ENCODE results near the gene MERTK.
"Not testable (repeated sequence)": the region's sequence is repeated elsewhere in the genome, so short reads cannot be mapped to it uniquely, and the experiment has no call there.

Gene MERTK

GRCh38 chr2:112048236-112048592 lies 149.8 kb downstream of the MERTK start:
- no peak for DNase-seq

GRCh38 chr2:112048887-112049286 lies 150.5 kb downstream of the MERTK start:
- DNase-seq, result peak in 1 of 2 donors; percentile 31

GRCh38 chr2:112050316-112050715 lies 151.9 kb downstream of the MERTK start:
- DNase-seq, result no peak

- DNase-seq, result peak; percentile 97
Measured at GRCh38 chr2:112053917-112054846, 155.8 kb downstream of the MERTK start.

GRCh38 chr2:112054847-112055729 lies 156.7 kb downstream of the MERTK start, which contains the start of gene TMEM87B:
Gene TMEM87B (plus strand): TSS chr2:112055269. CDS start chr2:112055592, 323 bp downstream.
- peak; percentile 92 to 97 for DNase-seq

- peak; percentile 15 to 20 for DNase-seq
Measured at GRCh38 chr2:112055730-112056625, 157.6 kb downstream of the MERTK start.

GRCh38 chr2:112056626-112056987 lies 158.2 kb downstream of the MERTK start:
- no peak for DNase-seq

- no peak for DNase-seq
Measured at GRCh38 chr2:112059671-112060070, 161.3 kb downstream of the MERTK start.

GRCh38 chr2:112061299-112061698 lies 162.9 kb downstream of the MERTK start:
- DNase-seq, result no peak

- DNase-seq, result no peak
Measured at GRCh38 chr2:112061840-112062239, 163.4 kb downstream of the MERTK start.

- no peak for DNase-seq
Measured at GRCh38 chr2:112062894-112063293, 164.5 kb downstream of the MERTK start.

GRCh38 chr2:112065486-112065885 lies 167.1 kb downstream of the MERTK start:
- no peak for DNase-seq

- no peak for DNase-seq
Measured at GRCh38 chr2:112065966-112066365, 167.6 kb downstream of the MERTK start.

GRCh38 chr2:112069794-112070193 lies 171.4 kb downstream of the MERTK start:
- DNase-seq, result not testable (repeated sequence)

- DNase-seq, result no peak
Measured at GRCh38 chr2:112073875-112074274, 175.5 kb downstream of the MERTK start.

- DNase-seq, result no peak
Measured at GRCh38 chr2:112074506-112074905, 176.1 kb downstream of the MERTK start.

- DNase-seq, result no peak
Measured at GRCh38 chr2:112075490-112076260, 177.3 kb downstream of the MERTK start.

- no peak for DNase-seq
Measured at GRCh38 chr2:112077814-112078213, 179.4 kb downstream of the MERTK start.
